NT2/D1 (cell line): ENCODE results near the gene SEZ6.
"Not testable (repeated sequence)": the region's sequence is repeated elsewhere in the genome, so short reads cannot be mapped to it uniquely, and the experiment has no call there.

Source experiments
- SUZ12 ChIP-seq: IDR thresholded peaks from 2 replicates; pipeline ENCODE4 v1.6.1; 2011; ENCODE audit not compliant: insufficient read length, insufficient read depth; ENCODE audit errors: extremely low read depth
- YY1 ChIP-seq: IDR thresholded peaks from 2 replicates; pipeline ENCODE4 v1.6.1; 2011; ENCODE audit not compliant: insufficient read length, insufficient read depth
- ZNF274 ChIP-seq: IDR thresholded peaks from 2 replicates; pipeline ENCODE4 v1.6.1; 2011; ENCODE audit warnings: mild to moderate bottlenecking, low read depth, low read length

DNA sequence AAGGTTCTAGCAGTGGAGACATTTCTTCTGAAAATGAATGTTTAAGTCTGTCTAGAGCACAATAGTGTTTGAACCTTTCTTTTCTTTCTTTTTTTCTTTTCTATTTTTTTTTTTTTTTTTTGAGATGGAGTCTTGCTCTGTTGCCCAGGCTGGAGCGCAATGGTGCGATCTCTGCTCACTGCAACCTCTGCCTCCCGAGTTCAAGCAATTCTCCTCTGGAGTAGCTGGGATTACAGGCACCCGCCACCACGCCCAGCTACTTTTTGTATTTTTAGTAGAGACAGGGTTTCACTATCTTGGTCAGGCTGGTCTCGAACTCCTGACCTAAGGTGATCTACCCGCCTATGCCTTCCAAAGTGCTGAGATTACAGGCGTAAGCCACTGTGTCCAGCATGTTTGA, 71.3 kb downstream of the SEZ6 start:
- TF ChIP-seq SUZ12, YY1, ZNF274: not testable (repeated sequence)
